HG02852 (cell line): ENCODE results near the gene MYL4.
"Not testable (repeated sequence)": the region's sequence is repeated elsewhere in the genome, so short reads cannot be mapped to it uniquely, and the experiment has no call there.

ENCODE experiments used
- ATAC-seq: cut with Tn5 transposase; IDR thresholded peaks from one replicate; pipeline ENCODE4 v1.9.1; 2021; ENCODE audit warnings: mild to moderate bottlenecking, moderate library complexity; ENCODE audit not compliant: unreplicated experiment

The MYL4 gene

DNA sequence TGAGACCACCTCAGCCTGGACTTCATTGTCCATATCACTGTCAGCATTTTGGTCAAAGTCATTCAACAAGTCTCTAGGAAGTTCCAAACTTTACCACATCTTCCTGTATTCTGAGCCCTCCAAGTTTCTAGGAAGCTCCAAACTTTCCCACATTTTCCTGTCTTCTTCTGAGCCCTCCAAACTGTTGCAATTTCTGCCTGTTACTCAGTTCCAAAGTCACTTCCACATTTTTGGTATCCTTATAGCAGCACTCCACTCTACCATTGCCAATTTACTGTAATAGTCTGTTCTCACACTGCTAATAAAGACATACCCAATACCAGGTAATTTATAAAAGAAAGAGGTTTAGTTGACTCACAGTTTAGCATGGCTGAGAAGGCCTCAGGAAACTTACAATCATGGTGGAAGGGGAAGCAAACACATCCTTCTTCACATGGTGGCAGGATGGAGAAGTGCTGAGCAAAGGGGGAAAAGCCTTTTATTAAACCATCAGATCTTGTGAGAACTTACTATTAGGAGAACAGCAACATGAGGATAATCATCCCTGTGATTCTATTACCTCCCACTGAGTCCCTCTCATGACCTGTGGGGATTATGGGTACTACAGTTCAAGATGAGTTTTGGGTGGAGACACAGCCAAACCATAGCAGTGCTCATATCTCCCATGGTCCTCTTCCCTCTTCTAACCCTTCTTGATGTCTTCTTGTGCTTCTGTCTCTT, 60.6 kb downstream of the MYL4 start:
- ATAC-seq: not testable (repeated sequence)

DNA sequence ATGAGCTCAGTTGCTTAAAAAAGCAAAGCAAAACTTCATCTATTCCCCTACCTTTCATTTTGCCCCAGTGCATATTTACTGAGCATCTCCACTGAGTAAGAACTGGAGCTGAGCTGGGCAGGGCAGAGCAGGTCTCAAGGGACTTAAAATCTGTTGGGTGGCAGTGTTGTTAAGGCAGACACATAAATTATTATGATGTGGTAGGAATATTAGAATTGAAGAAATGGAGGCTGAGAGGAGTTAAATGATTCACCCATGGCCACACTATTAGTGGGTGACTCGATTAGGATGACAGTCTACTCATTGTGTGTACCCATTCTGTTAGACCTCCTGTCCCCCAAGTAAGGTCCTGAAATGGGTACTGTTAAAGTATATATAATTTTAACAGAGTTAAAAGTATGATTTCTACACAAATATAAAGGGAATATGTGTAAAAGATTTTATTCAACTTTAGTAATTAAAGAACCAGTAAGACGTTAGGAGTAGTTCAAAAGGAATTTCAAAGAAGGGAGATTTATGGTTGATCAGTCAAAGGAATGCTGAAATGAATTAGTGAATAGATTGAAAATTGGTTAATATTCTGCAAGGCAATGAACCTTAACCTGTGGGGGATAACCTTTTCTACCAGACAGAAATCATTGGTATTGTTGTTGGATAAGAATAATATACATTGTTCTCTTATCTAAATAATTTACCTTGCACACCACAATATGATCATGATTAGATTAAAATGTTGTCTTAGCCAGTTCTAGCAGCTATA, 62.0 kb downstream of the MYL4 start:
- ATAC-seq: no peak

DNA sequence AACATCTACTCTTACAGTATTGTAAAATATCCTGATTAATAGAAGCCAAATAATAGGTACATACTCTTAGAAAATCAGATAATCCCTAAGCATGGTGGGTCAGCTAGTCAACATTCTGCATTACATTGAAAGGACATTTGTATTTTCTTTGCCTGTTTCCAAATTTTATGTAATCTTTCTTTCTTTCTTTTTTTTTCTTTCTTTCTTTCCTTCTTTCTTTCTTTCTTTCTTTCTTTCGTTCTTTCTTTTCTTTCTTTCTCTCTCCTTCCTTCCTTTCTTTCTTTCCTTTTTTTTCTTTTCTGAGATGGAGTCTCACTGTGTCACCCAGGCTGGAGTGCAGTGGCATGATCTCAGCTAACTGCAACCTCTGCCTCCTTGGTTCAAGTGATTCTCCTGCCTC, 63.3 kb downstream of the MYL4 start:
- ATAC-seq: no peak

DNA sequence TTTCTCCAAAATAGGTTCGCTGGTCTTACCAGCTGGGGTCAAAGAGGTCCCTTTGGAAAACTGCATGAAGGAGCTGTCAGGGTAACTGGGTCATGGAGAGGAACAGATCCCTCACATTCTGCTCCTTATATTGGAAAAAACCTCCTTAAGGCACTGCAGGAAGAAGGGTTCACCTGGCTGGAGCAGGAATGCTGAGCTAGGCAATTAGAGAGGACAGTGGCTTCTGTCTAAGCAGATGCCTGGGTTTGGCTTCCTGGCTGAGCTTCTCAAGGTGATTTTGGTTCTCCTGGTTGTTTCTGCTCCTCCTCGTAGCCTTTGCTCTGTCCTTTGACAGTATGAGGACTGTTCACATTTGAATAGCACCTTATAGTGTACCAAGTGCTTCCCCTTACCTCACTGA, 64.1 kb downstream of the MYL4 start:
- ATAC-seq: no peak
